Left ventricle myocardium superior (tissue), 1 donor: Measurements from ENCODE around the gene MAPT. TPM values are rescaled to one million over a fixed set of nuclear protein-coding genes. Genes with fewer than 3 reads are reported as not detected.
A peak's percentile ranks its signal among the peaks of the same experiment; 100 is the strongest.

Experiments used
- ATAC-seq: fragments of 200-7000 bp; cut with Tn5 transposase; one replicate; pipeline ENCODE4 v1.9.1; 2020; ENCODE audit warnings: mild to moderate bottlenecking, moderate library complexity
- DNase-seq: peaks from one replicate; pipeline ENCODE4 v3.0.0-alpha.2; 2020
- intact Hi-C: fragments of 100-400 bp; cut with micrococcal nuclease; formaldehyde crosslinking; loops from one replicate; pipeline ENCODE4 v1.11.0; 2022
- total RNA-seq: library from RNA; stranded (reverse); fragmentation: NEBNext Ultra II Directional; extraction: Animal tissue kit (Norgen Biotek cat#: 25700); gene quantifications from one replicate; pipeline ENCODE4 v1.2.1, GENCODE V29; 2021
- donor health status: DM: no; HTN: yes; CAD: no; lungs with severe emphysema.

MAPT gene
- total RNA-seq, 1 donor from 2014 or later: 42.2 TPM

- ATAC-seq (no peak), DNase-seq (no peak)
- intact Hi-C loops: no loop called here
These were observed 68.0 kb downstream of the MAPT start for GRCh38 chr17:45962221-45962972.

- ATAC-seq (no peak), DNase-seq (no peak)
- intact Hi-C loops: no loop called here
These were observed 68.9 kb downstream of the MAPT start for GRCh38 chr17:45963283-45963682.

DNA sequence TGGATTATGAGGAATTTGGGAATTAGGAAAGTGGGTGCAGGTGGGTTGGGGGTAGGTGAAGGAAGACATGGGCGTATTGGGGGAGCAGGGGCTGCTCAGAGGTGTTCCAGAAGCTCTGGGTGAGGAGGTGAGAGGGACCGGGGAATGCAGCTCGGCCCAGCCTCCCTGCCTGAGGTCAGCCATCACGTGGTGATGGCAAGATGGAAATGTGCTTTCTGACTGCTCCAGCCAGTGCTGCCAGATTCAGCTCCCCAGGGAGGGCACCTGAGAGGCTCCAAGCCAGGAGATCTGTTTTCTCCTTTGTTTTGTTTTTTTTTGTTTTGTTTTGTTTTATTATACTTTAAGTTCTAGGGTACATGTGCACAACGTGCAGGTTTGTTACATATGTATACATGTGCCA is 69.5 kb downstream of the MAPT start:
- DNase-seq (no peak), ATAC-seq (no peak)
- intact Hi-C loops: no loop called here

DNA sequence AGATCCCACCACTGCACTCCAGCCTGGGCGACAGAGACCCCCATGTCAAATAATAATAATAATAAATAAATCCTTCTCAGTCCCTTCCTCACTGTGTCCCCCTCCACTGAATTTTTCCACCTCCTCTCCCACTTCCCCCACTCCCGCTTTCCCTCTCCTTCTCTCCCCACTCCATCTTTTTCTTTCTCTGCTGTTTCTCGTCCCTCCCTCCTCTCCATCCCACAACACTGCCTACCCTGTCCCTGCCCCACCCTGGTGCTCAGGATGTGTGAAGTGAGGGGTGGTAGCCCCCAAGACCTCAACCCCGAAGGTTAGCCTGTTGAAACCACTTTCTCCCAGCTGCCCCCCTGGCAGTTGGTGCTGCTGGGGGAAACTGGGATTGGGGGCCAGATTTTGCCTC is 70.3 kb downstream of the MAPT start:
- intact Hi-C loops: no loop called here
- DNase-seq (no peak), ATAC-seq (no peak)

- ATAC-seq: peak; percentile 28
These were observed 71.5 kb downstream of the MAPT start for GRCh38 chr17:45965812-45966211.

DNA sequence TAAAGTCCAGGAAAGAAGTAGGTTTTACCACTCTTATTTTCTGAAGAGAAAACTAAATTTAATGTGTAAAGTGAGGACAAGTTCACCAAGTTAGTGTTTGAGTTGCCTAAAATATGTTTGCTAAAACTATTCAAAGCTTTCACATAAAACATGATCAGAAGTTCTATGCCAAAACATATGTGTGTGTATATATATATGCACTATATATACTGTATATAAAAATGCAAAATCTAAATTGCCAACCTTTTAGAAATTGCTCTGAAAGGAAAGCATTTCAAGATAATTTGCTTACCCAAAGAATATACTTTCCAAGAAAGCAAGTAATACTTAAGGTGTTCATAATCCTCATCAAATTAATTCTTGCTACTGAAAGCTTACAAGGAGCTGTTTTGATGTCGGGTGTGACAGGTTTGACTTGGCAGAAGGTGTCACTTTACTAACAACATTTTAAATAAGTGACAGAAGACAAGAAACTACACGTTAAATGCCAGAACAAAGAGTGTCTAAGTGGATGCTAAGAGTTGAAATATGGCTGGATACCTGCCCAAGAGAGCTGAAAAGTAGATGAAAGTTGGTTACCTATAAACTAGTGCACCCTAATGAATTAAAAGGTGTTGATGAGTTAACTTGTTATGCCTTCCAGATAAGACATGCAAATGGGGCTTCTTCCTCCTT is 72.4 kb downstream of the MAPT start:
- intact Hi-C loops: no loop called here
- ATAC-seq: no peak
- no peak for DNase-seq

More at GRCh38 chr17:45965812-45966211, 71.5 kb downstream of the MAPT start:
- intact Hi-C loops: no loop called here
- DNase-seq: no peak

DNA sequence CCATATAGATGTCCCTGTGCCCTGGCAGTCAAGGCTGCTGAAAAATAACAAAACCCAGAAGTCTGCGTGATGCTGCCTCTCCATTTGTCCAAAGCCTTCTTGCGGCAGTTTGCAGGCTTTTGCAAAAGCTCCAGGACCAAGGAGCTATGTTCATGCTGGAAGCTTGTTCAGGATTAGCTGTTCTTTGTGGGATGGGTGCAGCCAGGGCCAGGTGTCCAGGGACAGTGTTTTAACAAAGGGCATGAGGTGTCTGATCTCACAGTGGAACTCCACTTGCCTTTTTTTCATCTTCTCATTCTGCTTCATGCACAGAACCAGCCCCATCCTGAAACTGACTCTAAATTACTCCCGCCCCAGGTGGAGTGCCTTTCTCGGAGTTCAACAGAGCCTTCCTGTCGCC is 73.0 kb downstream of the MAPT start:
- intact Hi-C loops: no loop called here
- ATAC-seq: no peak

GRCh38 chr17:45968732-45969131 is 74.4 kb downstream of the MAPT start:
- ATAC-seq (no peak), DNase-seq (no peak)
- intact Hi-C loops: no loop called here

More for the DNA sequence above, 73.0 kb downstream of the MAPT start:
- DNase-seq: no peak

DNA sequence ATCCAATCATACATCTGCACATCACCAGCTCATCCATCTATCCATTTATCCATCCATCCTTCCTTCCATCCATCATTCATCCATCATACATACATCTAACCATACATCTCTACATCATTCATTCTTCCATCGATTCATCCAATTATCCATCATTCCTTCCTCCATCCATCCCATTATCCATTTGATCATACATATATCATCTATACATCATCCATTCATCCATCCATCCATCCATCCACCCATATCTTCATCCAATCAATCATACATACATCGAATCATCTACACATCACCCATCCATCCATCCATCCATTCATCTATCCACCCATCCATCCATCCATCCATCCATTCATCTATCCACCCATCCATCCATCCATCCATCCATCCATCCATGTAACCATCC is 75.4 kb downstream of the MAPT start:
- ATAC-seq (no peak), DNase-seq (no peak)
- intact Hi-C loops: no loop called here

GRCh38 chr17:45970659-45971058 is 76.3 kb downstream of the MAPT start:
- intact Hi-C loops: no loop called here
- ATAC-seq: no peak
- no peak for DNase-seq

DNA sequence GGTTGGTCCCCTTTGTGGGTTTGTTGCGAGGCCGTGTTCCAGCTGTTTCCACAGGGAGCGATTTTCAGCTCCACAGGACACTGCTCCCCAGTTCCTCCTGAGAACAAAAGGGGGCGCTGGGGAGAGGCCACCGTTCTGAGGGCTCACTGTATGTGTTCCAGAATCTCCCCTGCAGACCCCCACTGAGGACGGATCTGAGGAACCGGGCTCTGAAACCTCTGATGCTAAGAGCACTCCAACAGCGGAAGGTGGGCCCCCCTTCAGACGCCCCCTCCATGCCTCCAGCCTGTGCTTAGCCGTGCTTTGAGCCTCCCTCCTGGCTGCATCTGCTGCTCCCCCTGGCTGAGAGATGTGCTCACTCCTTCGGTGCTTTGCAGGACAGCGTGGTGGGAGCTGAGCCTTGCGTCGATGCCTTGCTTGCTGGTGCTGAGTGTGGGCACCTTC is 77.4 kb downstream of the MAPT start:
- intact Hi-C loops: no loop called here
- DNase-seq: no peak
- ATAC-seq: no peak

- no peak for DNase-seq
- intact Hi-C loops: no loop called here
- ATAC-seq: no peak
These were observed 78.2 kb downstream of the MAPT start for GRCh38 chr17:45972531-45972930.

- ATAC-seq (peak; percentile 86), DNase-seq (peak; percentile 76)
- intact Hi-C loops: no loop called here
These were observed 78.9 kb downstream of the MAPT start for GRCh38 chr17:45973099-45973780.

- intact Hi-C loops: no loop called here
- DNase-seq: no peak
- no peak for ATAC-seq
These were observed 79.8 kb downstream of the MAPT start for GRCh38 chr17:45973946-45974859.

DNA sequence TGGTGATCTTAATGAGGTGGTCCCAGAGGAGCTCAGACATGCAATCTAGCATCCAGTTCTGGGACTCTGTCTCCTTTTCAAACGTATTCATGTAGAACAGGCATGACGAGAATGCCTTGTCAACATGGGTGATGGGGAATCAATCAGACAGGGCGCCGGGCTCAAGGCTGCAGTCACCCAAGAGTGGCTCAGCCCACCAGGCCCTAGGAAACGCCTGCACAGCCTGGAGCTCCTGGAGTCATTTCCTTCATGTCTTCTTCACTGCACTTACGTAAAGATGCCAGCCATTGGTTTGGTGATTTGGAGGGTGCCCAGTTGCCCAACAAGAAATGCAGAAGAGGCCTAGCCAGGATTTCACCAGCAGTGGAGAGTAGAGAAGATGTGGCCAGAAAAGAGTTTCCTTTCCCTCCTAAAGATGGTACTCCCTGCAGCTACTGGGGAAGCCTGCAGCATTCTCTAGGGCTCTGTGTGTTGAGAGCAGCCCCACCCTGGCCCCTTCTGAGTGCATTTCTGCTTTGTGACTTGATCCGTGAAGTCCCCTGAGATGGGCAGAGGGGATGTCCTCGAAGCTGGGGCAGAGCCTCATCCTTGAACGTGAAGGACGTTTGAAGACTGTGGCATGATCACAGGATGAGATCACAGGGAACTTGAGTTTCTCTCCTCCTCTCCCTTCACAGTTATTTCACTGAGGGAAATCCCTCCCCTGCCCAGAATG is 80.7 kb downstream of the MAPT start:
- DNase-seq (no peak), ATAC-seq (no peak)
- intact Hi-C loops: no loop called here

GRCh38 chr17:45975640-45976295 is 81.4 kb downstream of the MAPT start:
- intact Hi-C loops: no loop called here
- ATAC-seq (no peak), DNase-seq (no peak)

DNA sequence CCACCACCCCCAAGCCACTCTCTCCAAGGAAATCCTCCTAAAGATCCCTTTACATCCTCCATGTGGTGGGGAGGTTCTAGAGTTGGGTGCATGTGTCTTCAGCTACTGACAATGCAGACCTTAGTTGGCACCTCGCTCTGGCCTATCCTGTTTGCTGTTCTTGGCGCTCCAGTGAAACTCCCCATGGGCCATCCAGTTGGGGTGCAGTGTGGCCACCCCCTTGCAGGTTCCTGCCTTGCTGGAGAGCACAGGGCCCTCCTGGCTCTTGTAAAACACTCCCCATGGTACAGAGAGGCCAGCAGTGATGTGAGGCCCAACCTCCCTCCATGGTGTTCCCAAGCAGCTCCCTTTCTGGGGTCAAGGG is 82.0 kb downstream of the MAPT start:
- intact Hi-C loops: no loop called here
- ATAC-seq (no peak), DNase-seq (no peak)

- ATAC-seq: no peak
These were observed 82.6 kb downstream of the MAPT start for GRCh38 chr17:45976755-45977505.

More at GRCh38 chr17:45976755-45977505, 82.6 kb downstream of the MAPT start:
- DNase-seq: no peak
- intact Hi-C loops: no loop called here
